Measurements from ENCODE around the gene CDADC1. TPM values are rescaled to one million over a fixed set of nuclear protein-coding genes. Genes with fewer than 3 reads are reported as not detected.

CDADC1 gene
- total RNA-seq, 1 experiment from 2014 or later, result 17.6 TPM

GRCh38 chr13:49295244-49295643 lies 47.5 kb downstream of the CDADC1 start:
- H3K79me2 ChIP-seq (ENCODE audit: low read length), result no peaks in the 10 kb centered on the region
- no peaks in the 10 kb centered on the region for H3K4me1 ChIP-seq (ENCODE audit: insufficient read depth, low read length)
- no peaks in the 10 kb centered on the region for H4K20me1 ChIP-seq (ENCODE audit: low read length)
- H3K9me3 ChIP-seq (ENCODE audit: low read length), result no peaks in the 10 kb centered on the region
- no peak overlapping the region for H3K4me3 ChIP-seq (ENCODE audit: low read length)
- no peaks in the 10 kb centered on the region for H3F3A ChIP-seq (ENCODE audit: low read length, unreplicated experiment)
- no peak overlapping the region for H2AFZ ChIP-seq (ENCODE audit: low read length)
- H3K27me3 ChIP-seq (ENCODE audit: low read length), result no peaks in the 10 kb centered on the region
- H3K36me3 ChIP-seq (ENCODE audit: low read depth, low read length), result no peaks in the 10 kb centered on the region
- H3K9me2 ChIP-seq (replicated peaks; ENCODE audit: low read length), result no peaks in the 10 kb centered on the region
- intact Hi-C loops (cut with micrococcal nuclease), result no loop called here
- DNase-seq (no peak), ATAC-seq (no peak)
- H3K4me2 ChIP-seq (ENCODE audit: low read length), result no peak overlapping the region
- CTCF ChIA-PET, result no interaction called here
- BruUV-seq (replicated peaks), result no TSS peak
- POLR2A ChIA-PET (ENCODE audit: unreplicated experiment), result no interaction called here
- TF ChIP-seq EZH2 (IDR thresholded peaks at IDR 0.05; ENCODE audit: low read length, unreplicated experiment) (no peak), EZH2phosphoT487 (IDR thresholded peaks at IDR 0.05; ENCODE audit: borderline replicate concordance, low read length) (no peak)
- TF ChIP-seq, protein P1, sequence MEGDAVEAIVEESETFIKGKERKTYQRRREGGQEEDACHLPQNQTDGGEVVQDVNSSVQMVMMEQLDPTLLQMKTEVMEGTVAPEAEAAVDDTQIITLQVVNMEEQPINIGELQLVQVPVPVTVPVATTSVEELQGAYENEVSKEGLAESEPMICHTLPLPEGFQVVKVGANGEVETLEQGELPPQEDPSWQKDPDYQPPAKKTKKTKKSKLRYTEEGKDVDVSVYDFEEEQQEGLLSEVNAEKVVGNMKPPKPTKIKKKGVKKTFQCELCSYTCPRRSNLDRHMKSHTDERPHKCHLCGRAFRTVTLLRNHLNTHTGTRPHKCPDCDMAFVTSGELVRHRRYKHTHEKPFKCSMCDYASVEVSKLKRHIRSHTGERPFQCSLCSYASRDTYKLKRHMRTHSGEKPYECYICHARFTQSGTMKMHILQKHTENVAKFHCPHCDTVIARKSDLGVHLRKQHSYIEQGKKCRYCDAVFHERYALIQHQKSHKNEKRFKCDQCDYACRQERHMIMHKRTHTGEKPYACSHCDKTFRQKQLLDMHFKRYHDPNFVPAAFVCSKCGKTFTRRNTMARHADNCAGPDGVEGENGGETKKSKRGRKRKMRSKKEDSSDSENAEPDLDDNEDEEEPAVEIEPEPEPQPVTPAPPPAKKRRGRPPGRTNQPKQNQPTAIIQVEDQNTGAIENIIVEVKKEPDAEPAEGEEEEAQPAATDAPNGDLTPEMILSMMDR (conservative IDR thresholded peaks at IDR 0.05; ENCODE audit: low read depth, low read length), result no peak
- H3K27ac ChIP-seq (ENCODE audit: low read length), result no peak overlapping the region
- H3K9ac ChIP-seq (ENCODE audit: low read length), result no peak overlapping the region

- DNase-seq (no peak), ATAC-seq (no peak)
- H3K9me3 ChIP-seq (ENCODE audit: low read length), result no peaks in the 10 kb centered on the region
- no peaks in the 10 kb centered on the region for H3F3A ChIP-seq (ENCODE audit: low read length, unreplicated experiment)
- H2AFZ ChIP-seq (ENCODE audit: low read length), result no peak overlapping the region
- no peaks in the 10 kb centered on the region for H4K20me1 ChIP-seq (ENCODE audit: low read length)
- H3K36me3 ChIP-seq (ENCODE audit: low read depth, low read length), result no peaks in the 10 kb centered on the region
- H3K9me2 ChIP-seq (replicated peaks; ENCODE audit: low read length), result no peaks in the 10 kb centered on the region
- no peak overlapping the region for H3K9ac ChIP-seq (ENCODE audit: low read length)
- CTCF ChIA-PET, result no interaction called here
- intact Hi-C loops (cut with micrococcal nuclease), result no loop called here
- H3K4me3 ChIP-seq (ENCODE audit: low read length), result no peak overlapping the region
- H3K27ac ChIP-seq (ENCODE audit: low read length), result no peak overlapping the region
- no peak for TF ChIP-seq EZH2phosphoT487 (IDR thresholded peaks at IDR 0.05; ENCODE audit: borderline replicate concordance, low read length)
- TF ChIP-seq, protein P1 (conservative IDR thresholded peaks at IDR 0.05; ENCODE audit: low read depth, low read length), result no peak
- no peak for TF ChIP-seq EZH2 (IDR thresholded peaks at IDR 0.05; ENCODE audit: low read length, unreplicated experiment)
- H3K79me2 ChIP-seq (ENCODE audit: low read length), result no peaks in the 10 kb centered on the region
- POLR2A ChIA-PET (ENCODE audit: unreplicated experiment), result no interaction called here
- no TSS peak for BruUV-seq (replicated peaks)
- H3K4me2 ChIP-seq (ENCODE audit: low read length), result no peak overlapping the region
- no peaks in the 10 kb centered on the region for H3K27me3 ChIP-seq (ENCODE audit: low read length)
- H3K4me1 ChIP-seq (ENCODE audit: insufficient read depth, low read length), result no peaks in the 10 kb centered on the region
Observed at GRCh38 chr13:49296659-49297058, 48.9 kb downstream of the CDADC1 start.

GRCh38 chr13:49297338-49297737 lies 49.6 kb downstream of the CDADC1 start:
- no peak for TF ChIP-seq EZH2phosphoT487 (IDR thresholded peaks at IDR 0.05; ENCODE audit: borderline replicate concordance, low read length)
- TF ChIP-seq, protein P1 (conservative IDR thresholded peaks at IDR 0.05; ENCODE audit: low read depth, low read length), result no peak
- no peak for TF ChIP-seq EZH2 (IDR thresholded peaks at IDR 0.05; ENCODE audit: low read length, unreplicated experiment)
- Histone ChIP-seq H3K4me2 (ENCODE audit: low read length) (no peak overlapping the region), H3K27ac (ENCODE audit: low read length) (no peak overlapping the region), H3K27me3 (ENCODE audit: low read length) (no peaks in the 10 kb centered on the region), H3K9me2 (replicated peaks; ENCODE audit: low read length) (no peaks in the 10 kb centered on the region), H2AFZ (ENCODE audit: low read length) (no peak overlapping the region), H3K9ac (ENCODE audit: low read length) (no peak overlapping the region), H3F3A (ENCODE audit: low read length, unreplicated experiment) (no peaks in the 10 kb centered on the region), H3K4me3 (ENCODE audit: low read length) (no peak overlapping the region), H3K36me3 (ENCODE audit: low read depth, low read length) (no peaks in the 10 kb centered on the region), H3K79me2 (ENCODE audit: low read length) (no peaks in the 10 kb centered on the region), H4K20me1 (ENCODE audit: low read length) (no peaks in the 10 kb centered on the region), H3K9me3 (ENCODE audit: low read length) (no peaks in the 10 kb centered on the region), H3K4me1 (ENCODE audit: insufficient read depth, low read length) (no peaks in the 10 kb centered on the region)
- ChIA-PET POLR2A (ENCODE audit: unreplicated experiment) (no interaction called here), CTCF (no interaction called here)
- no peak for DNase-seq
- ATAC-seq, result no peak
- intact Hi-C loops (cut with micrococcal nuclease), result no loop called here
- no TSS peak for BruUV-seq (replicated peaks)

All from PC-3 (cell line).